Adipocyte (in vitro differentiated cells): ENCODE measurements around the gene CCNG2.

Experiments used
- DNase-seq: peaks from one replicate; pipeline ENCODE4 v3.0.0-alpha.2; 2015; ENCODE audit warnings: low read depth
- H3K27me3 ChIP-seq: replicated peaks from 2 replicates; pipeline ENCODE4 v1.7.0; 2013; ENCODE audit warnings: mild to moderate bottlenecking, low read length, moderate library complexity; ENCODE audit not compliant: control insufficient read depth, insufficient read depth
- H3K36me3 ChIP-seq: 2 replicates; pipeline ENCODE4 v1.7.0; 2013; ENCODE audit warnings: low read length, mild to moderate bottlenecking, moderate library complexity; ENCODE audit not compliant: control insufficient read depth, insufficient read depth, severe bottlenecking
- H3K4me1 ChIP-seq: 2 replicates; pipeline ENCODE4 v1.7.0; 2013; ENCODE audit warnings: mild to moderate bottlenecking, low read length, moderate library complexity; ENCODE audit not compliant: control insufficient read depth, insufficient read depth
- H3K4me3 ChIP-seq: 2 replicates; pipeline ENCODE4 v1.7.0; 2013; ENCODE audit warnings: mild to moderate bottlenecking, low read length, moderate library complexity
- H3K9ac ChIP-seq: 2 replicates; pipeline ENCODE4 v1.7.0; 2013; ENCODE audit warnings: mild to moderate bottlenecking, low read length, moderate library complexity
- H3K9me3 ChIP-seq: 2 replicates; pipeline ENCODE4 v1.7.0; 2013; ENCODE audit warnings: mild to moderate bottlenecking, low read length, moderate library complexity; ENCODE audit not compliant: control insufficient read depth

The CCNG2 gene

GRCh38 chr4:77159806-77160205 is 2.8 kb downstream of the CCNG2 start:
- H3K36me3 ChIP-seq = peaks cover 53% of the 10 kb centered on the region
- no peaks in the 10 kb centered on the region for H3K27me3 ChIP-seq
- peak overlapping the region; percentile 98 for H3K4me3 ChIP-seq
- H3K9ac ChIP-seq = no peak overlapping the region
- no peaks in the 10 kb centered on the region for H3K9me3 ChIP-seq
- peaks cover 33% of the 10 kb centered on the region for H3K4me1 ChIP-seq
- peak; percentile 18 for DNase-seq

GRCh38 chr4:77163641-77164040 is 6.6 kb downstream of the CCNG2 start:
- H3K4me1 ChIP-seq = peaks cover 20% of the 10 kb centered on the region
- no peaks in the 10 kb centered on the region for H3K27me3 ChIP-seq
- no peaks in the 10 kb centered on the region for H3K9me3 ChIP-seq
- H3K4me3 ChIP-seq = no peak overlapping the region
- no peak overlapping the region for H3K9ac ChIP-seq
- H3K36me3 ChIP-seq = peaks cover 91% of the 10 kb centered on the region
- DNase-seq = no peak

- H3K36me3 ChIP-seq = peaks cover 78% of the 10 kb centered on the region
- no peak overlapping the region for H3K9ac ChIP-seq
- peaks cover 14% of the 10 kb centered on the region for H3K4me1 ChIP-seq
- no peak for DNase-seq
- H3K4me3 ChIP-seq = no peak overlapping the region
- H3K9me3 ChIP-seq = no peaks in the 10 kb centered on the region
- H3K27me3 ChIP-seq = no peaks in the 10 kb centered on the region
Observed at GRCh38 chr4:77167173-77167572, 10.2 kb downstream of the CCNG2 start.

DNA sequence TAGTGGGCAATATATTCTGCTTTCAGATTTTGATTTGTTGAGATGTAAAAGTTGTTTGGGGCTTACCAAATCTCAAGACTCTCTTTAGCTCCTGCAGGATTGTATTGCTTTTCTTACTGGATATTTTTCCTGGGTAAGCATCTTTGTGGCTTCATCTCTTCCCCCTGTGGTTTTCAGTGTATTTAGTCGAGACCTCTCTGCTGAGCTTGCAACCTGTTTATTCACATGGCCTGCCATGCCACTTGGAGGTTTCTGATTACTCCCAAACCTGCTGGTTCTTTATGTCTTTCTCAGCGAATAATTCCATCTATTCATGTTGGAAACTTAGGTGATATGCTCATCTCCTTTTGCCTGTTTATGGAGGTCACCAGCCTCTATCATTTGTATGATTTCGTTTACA is 10.9 kb downstream of the CCNG2 start:
- H3K9ac ChIP-seq = no peak overlapping the region
- H3K4me3 ChIP-seq = no peak overlapping the region
- no peaks in the 10 kb centered on the region for H3K9me3 ChIP-seq
- peaks cover 71% of the 10 kb centered on the region for H3K36me3 ChIP-seq
- no peaks in the 10 kb centered on the region for H3K27me3 ChIP-seq
- peaks cover 20% of the 10 kb centered on the region for H3K4me1 ChIP-seq
- DNase-seq = no peak

- DNase-seq = peak; percentile 22
- peaks cover 21% of the 10 kb centered on the region for H3K4me1 ChIP-seq
- no peak overlapping the region for H3K4me3 ChIP-seq
- H3K9me3 ChIP-seq = no peaks in the 10 kb centered on the region
- H3K9ac ChIP-seq = no peak overlapping the region
- no peaks in the 10 kb centered on the region for H3K27me3 ChIP-seq
- H3K36me3 ChIP-seq = peaks cover 55% of the 10 kb centered on the region
Observed at GRCh38 chr4:77169481-77169880, 12.5 kb downstream of the CCNG2 start.

DNA sequence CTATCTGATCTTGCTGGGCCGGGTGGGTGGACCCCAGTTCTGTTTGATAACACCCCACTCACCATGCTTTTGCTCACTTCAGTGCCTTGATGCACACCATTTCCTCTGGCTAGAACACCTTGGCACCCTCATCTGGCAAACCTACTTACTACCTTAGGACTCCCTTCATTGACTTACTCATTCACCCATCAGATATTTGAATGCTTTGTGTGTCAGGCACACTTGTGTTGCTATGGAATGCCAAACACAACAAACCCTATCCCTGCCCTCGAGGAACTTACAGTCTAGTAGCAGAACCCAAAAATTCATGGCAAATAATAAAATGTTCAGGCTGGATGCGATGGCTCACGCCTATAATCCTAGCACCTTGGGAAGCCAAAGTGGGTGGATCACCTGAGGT is 13.9 kb downstream of the CCNG2 start:
- H3K36me3 ChIP-seq = peaks cover 41% of the 10 kb centered on the region
- H3K27me3 ChIP-seq = no peaks in the 10 kb centered on the region
- H3K9ac ChIP-seq = no peak overlapping the region
- H3K4me3 ChIP-seq = no peak overlapping the region
- H3K9me3 ChIP-seq = no peaks in the 10 kb centered on the region
- no peak for DNase-seq
- peaks cover 21% of the 10 kb centered on the region for H3K4me1 ChIP-seq

DNA sequence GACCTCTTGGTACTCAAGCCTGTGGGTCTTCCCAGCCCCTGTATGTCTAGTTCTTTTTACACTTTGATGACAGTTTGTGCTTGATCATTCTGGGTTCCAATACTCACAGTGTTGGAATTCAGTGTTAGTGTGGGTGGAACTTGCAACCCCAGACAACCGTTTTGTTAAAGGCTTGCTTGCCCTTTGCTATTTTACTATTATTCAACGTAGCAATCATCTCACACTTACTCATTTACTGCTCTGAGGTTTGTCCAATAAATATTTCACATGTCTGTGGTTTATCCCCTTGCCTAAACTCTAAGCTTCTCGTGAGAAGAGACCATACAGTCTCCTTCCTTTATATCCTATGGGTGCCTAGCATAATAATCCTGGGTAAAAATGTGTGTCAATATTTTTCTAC is 15.3 kb downstream of the CCNG2 start:
- Histone ChIP-seq H3K9ac (no peak overlapping the region), H3K4me1 (peaks cover 21% of the 10 kb centered on the region), H3K9me3 (no peaks in the 10 kb centered on the region), H3K27me3 (no peaks in the 10 kb centered on the region), H3K4me3 (no peak overlapping the region), H3K36me3 (peaks cover 27% of the 10 kb centered on the region)
- DNase-seq = peak; percentile 69

DNA sequence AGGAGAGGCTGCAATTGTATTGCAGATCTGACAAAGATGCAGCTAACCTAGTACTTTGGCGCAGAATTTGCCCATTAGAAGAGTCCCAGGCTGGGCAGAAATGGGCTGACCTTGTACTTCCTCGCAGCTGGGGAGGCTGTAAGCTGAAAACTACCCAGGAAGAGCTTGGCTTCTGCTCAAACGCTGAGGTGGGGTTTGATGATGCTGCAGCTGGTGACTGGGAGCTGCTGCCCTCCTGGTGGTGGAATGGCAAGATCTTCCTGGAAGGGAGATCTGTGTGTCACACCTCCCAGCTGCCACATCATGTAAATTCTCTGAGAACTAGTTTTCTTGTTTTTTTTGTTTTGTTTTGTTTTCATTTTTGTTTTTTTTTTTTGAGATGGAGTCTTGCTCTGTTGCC is 17.4 kb downstream of the CCNG2 start:
- Histone ChIP-seq H3K4me3 (no peak overlapping the region), H3K36me3 (peaks cover 11% of the 10 kb centered on the region), H3K4me1 (peaks cover 18% of the 10 kb centered on the region), H3K9ac (no peak overlapping the region), H3K27me3 (no peaks in the 10 kb centered on the region), H3K9me3 (no peaks in the 10 kb centered on the region)
- DNase-seq = no peak

DNA sequence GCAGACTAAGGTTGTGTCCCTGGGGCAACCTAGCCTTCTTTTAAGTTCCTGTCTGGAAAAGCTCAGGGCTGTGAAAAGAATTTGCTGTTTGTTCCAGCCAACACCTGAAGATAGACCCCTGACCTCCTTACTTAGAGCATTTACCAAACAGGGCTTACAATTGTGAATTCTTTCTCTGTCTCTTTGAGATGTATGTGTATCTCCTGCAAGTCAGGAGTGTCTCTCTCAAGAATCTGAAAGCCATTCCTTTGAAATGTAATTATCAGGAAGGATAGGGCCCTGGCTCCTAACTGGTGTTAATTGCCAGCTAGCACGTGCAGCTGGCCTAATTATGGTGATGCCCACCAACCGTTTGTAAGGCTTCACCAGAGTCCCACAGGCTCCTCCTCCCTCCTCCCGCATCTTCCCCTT is 18.2 kb downstream of the CCNG2 start:
- H3K4me3 ChIP-seq = no peak overlapping the region
- H3K36me3 ChIP-seq = peaks cover 4% of the 10 kb centered on the region
- no peaks in the 10 kb centered on the region for H3K9me3 ChIP-seq
- H3K9ac ChIP-seq = no peak overlapping the region
- no peak for DNase-seq
- peaks cover 14% of the 10 kb centered on the region for H3K4me1 ChIP-seq
- no peaks in the 10 kb centered on the region for H3K27me3 ChIP-seq

- DNase-seq = no peak
Observed at GRCh38 chr4:77176640-77177039, 19.6 kb downstream of the CCNG2 start.

DNA sequence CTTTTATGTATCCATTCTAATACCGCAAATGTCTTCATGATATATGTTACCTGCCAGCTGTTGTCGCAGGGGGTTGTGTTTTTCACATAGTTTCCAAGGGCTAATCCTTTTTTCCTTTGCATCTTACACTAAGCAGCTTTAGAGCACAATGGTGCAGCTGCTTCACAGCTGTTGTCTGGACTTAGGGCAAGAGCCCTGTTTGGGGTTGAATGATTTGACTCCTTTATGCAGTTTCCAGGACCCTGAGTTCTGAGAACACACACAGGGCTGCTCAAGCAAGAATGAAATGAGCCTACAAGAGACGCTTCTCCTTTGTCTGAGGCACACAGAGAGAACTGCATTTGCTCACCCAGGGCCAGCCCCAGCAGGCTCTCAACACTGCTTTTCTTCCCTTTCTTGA is 20.2 kb downstream of the CCNG2 start:
- no peaks in the 10 kb centered on the region for H3K27me3 ChIP-seq
- H3K9ac ChIP-seq = no peak overlapping the region
- H3K4me1 ChIP-seq = peaks cover 7% of the 10 kb centered on the region
- H3K4me3 ChIP-seq = no peak overlapping the region
- H3K9me3 ChIP-seq = no peaks in the 10 kb centered on the region
- DNase-seq = no peak
- no peaks in the 10 kb centered on the region for H3K36me3 ChIP-seq

More at GRCh38 chr4:77176640-77177039, 19.6 kb downstream of the CCNG2 start:
- Histone ChIP-seq H3K4me3 (no peak overlapping the region), H3K36me3 (no peaks in the 10 kb centered on the region), H3K27me3 (no peaks in the 10 kb centered on the region), H3K9me3 (no peaks in the 10 kb centered on the region), H3K4me1 (peaks cover 12% of the 10 kb centered on the region), H3K9ac (no peak overlapping the region)

GRCh38 chr4:77178560-77178959 is 21.6 kb downstream of the CCNG2 start:
- Histone ChIP-seq H3K4me1 (peaks cover 2% of the 10 kb centered on the region), H3K9me3 (no peaks in the 10 kb centered on the region), H3K9ac (no peak overlapping the region), H3K27me3 (no peaks in the 10 kb centered on the region), H3K4me3 (no peak overlapping the region), H3K36me3 (no peaks in the 10 kb centered on the region)
- DNase-seq = no peak
